ENCODE results near the gene SCN3B.
A peak's percentile ranks its signal among the peaks of the same experiment; 100 is the strongest.

DNA sequence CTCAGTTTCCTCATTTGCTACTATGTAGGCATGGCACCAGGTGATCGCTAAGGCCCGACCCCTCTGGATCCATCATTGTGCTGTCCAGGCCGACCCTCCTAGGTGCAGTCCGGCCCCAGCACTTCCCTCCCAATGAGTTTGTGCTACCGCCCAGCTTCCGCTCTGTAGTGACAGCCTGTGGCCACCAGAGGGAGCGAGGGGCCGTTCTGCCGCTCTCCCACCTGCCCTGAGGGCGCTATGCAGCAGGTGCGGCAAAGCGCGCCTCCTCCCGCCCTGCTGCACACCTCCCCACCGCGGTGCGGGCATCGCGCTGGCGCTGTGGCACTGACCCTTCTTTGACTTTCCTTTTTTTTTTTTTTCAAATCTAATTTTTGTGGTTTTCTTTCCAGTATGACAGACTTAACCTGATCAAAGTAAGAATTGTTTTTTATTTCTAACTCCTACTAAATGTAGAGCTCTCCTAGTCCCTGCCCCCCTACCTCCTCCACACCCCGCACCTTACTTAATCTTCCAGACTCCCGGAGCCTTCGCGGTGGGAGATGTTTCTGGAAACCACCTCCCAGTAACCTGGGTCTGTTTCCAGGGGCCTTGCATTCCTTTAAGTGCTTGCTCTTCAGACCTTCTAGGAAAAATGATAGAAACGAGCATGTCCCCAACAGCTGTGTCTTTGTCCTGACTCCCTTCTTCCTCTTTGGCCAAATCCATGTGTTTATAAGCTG lies 73.7 kb downstream of the SCN3B start:
- TF ChIP-seq, protein P1, sequence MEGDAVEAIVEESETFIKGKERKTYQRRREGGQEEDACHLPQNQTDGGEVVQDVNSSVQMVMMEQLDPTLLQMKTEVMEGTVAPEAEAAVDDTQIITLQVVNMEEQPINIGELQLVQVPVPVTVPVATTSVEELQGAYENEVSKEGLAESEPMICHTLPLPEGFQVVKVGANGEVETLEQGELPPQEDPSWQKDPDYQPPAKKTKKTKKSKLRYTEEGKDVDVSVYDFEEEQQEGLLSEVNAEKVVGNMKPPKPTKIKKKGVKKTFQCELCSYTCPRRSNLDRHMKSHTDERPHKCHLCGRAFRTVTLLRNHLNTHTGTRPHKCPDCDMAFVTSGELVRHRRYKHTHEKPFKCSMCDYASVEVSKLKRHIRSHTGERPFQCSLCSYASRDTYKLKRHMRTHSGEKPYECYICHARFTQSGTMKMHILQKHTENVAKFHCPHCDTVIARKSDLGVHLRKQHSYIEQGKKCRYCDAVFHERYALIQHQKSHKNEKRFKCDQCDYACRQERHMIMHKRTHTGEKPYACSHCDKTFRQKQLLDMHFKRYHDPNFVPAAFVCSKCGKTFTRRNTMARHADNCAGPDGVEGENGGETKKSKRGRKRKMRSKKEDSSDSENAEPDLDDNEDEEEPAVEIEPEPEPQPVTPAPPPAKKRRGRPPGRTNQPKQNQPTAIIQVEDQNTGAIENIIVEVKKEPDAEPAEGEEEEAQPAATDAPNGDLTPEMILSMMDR (IDR thresholded peaks at IDR 0.05): peak; percentile 69 to 91 (median 87)
- TF ChIP-seq POLR2A (IDR thresholded peaks at IDR 0.05): no peak

Data from testis (tissue), 2 donors.